HG02943 (cell line): ENCODE results near the gene CDC42BPG.

Experiments used
- ATAC-seq: cut with Tn5 transposase; IDR thresholded peaks from one replicate; pipeline ENCODE4 v1.9.1; 2021; ENCODE audit warnings: mild to moderate bottlenecking, low read depth, moderate library complexity; ENCODE audit not compliant: unreplicated experiment

CDC42BPG gene

GRCh38 chr11:64879244-64879900, 34.9 kb upstream of the CDC42BPG start:
- ATAC-seq = no peak

GRCh38 chr11:64878494-64879243, 34.2 kb upstream of the CDC42BPG start, which contains the start of gene EHD1:
Gene EHD1, minus strand, starts transcription at chr11:64878621. Its CDS starts 157 bp downstream, at chr11:64878464.
- peak; percentile 66 for ATAC-seq

GRCh38 chr11:64878223-64878493, 33.7 kb upstream of the CDC42BPG start:
- ATAC-seq = no peak

- ATAC-seq = no peak
Measured at GRCh38 chr11:64877390-64878222, 33.2 kb upstream of the CDC42BPG start.

- no peak for ATAC-seq
Measured at GRCh38 chr11:64876835-64877341, 32.4 kb upstream of the CDC42BPG start.

DNA sequence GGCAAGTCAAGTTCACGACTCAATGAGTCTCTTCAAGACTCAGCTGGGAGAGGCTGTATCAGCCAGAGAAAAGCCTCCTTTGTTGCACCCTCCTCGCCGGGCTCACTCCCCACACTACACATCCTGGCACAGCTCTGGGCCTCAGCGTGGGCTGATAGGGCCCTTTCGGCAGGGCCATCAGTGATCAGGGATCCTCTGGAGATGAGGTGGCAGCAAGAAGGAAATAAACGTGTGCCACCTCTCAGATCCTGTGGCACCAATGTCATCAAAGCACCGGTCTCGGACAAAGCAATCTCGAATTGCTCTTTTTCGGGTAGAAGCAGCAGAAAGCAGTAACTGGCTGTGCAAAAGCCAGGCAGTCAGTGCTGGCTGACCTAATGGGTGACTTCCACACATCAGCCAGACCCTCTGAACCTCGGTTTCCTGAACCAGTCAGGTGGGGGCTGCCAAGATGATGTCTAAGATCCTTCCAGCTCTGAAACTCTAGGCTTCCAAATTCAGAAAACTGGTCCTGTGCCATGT, 31.8 kb upstream of the CDC42BPG start:
- no peak for ATAC-seq

DNA sequence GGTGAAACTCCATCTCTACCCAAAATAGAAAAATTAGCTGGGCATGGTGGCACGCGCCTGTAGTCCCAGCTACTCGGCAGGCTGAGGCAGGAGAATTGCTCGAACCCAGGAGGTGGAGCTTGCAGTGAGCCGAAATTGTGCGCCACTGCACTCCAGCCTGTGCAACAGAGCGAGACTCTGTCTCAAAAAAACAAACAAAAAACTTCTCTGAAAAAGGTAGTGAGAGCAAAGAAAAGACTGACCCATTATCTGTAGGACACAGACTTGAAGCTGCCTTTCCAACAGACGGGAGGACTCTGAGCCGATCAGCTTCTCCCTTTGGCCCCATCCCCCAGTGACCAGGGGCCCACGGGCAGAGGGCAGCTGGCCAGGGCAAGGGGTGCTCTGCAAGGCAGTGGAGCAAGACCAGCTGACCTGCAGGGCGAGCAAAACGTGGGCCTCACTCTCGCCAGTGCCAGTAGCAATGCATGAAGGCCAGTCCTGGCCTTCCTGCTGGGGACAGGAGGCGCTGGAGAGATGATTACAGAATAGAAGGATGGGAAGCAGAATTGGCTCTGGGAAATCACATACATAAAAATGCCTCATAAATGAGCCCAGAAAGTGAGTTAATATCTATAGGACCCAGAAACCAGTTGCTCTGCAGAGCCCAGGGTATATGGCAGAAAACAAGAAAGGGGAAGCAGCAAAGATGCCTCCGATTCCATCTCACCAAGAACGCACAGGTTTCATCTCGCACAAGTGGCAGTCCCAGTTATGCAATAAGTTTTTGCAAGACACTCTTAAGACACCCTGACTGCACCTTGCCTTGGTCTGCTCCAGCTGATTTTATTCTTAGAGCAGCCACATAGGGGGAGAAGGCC, 31.1 kb upstream of the CDC42BPG start:
- ATAC-seq = no peak

DNA sequence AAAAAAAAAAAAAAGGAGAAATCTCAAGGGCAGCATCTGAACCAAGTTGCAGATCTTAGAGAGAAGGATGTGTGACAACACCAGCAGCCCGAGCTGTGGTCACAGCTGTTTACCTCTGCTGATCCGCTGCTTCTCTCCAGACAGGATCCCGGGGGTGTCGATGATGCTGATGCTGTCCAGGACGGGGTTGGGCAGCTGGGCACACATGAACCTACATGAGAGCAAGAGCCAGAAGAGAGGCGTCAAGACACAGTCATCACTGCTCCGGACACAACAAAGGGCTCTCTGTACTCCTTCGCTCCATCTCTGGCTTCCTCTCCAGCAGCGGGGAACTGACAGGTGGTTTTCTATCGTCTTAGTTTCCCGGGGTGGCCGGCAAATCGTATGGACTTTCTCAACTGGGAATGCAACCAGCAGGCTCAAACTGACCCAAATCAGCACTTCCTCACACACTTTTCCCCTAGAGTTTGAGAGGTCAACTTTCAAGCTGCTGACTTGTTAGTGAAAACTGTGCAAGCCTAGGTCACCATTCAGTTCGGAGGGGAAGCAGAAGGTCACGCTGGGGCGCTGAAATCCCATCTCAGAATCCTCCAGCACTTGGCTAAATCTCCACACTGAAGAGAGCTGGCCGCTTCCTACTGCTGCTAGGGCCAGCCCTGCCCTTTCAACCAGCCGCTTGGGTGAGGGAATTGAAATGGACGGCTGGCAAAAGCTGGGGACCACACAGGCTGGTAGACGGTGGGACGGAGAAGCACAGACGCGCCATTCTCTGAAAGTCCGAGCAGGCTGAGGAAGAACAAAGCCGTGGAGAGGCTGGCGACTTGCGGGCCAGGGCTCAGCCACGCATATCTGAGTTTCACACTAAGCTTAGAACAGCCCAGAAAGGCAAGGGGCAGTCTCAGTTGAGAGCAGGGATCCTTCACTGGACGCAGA, 30.1 kb upstream of the CDC42BPG start:
- no peak for ATAC-seq

DNA sequence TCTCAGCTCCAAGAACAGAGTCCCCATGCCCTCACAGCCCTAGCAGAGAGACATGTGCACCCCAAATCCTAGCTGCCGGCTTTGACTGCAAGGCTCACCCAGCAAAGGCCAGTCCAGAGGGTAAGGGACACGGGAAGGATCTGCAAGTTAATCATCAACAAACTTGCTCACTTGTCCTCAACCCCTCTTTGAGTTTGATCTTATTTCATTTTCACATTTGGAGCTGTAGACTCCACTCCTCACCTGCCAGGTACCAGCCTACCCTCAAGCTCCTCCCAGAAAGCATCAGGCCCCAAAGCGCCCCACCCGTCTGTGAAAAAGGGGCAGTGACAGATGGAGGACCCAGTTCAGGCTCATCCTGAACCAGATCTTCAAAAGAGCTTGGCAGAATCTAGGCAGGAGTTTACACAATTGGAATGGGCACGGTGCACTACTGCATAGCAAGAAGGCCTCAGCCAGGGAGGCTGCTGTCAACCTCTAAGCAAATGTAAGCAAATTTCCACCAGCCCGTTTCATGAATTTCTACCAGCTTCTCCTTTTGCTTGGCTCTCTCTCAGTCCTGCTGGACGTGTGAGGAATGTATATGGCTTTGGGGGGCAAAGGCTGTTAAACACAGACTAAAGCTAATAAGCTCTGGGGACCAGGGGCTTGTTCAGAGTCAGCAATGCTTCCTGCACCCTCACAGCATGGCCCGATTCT, 28.5 kb upstream of the CDC42BPG start:
- ATAC-seq = no peak

- no peak for ATAC-seq
Measured at GRCh38 chr11:64871492-64871891, 27.0 kb upstream of the CDC42BPG start.

DNA sequence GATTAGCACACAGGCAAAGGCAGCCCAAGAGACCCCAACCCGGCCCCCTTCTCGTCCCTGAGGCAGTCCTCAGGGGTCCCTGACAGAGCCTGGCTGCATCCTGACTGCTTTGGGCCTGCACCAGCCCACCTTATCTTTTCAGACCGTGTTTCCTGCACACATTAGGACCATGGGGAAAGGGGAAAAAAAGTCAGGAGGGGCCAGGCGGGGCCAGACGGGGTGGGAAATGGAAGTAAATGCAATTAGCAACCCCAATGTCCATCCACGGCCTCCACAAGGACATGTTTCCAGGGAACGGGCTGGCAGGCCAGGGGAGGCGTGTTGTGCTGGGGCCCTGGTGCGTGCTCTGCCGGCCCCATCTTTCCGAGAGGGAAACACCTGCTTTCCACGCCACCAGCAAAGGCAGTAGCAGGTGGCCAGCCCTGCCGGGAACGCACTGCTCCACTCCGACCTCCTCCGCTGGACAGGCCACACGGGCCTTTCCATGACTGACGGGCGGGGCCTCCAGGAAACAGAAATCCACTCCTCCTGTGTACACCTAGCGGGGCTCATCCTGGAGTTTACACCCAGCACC, 26.5 kb upstream of the CDC42BPG start:
- ATAC-seq = no peak

- ATAC-seq = no peak
Measured at GRCh38 chr11:64870176-64870892, 25.9 kb upstream of the CDC42BPG start.

DNA sequence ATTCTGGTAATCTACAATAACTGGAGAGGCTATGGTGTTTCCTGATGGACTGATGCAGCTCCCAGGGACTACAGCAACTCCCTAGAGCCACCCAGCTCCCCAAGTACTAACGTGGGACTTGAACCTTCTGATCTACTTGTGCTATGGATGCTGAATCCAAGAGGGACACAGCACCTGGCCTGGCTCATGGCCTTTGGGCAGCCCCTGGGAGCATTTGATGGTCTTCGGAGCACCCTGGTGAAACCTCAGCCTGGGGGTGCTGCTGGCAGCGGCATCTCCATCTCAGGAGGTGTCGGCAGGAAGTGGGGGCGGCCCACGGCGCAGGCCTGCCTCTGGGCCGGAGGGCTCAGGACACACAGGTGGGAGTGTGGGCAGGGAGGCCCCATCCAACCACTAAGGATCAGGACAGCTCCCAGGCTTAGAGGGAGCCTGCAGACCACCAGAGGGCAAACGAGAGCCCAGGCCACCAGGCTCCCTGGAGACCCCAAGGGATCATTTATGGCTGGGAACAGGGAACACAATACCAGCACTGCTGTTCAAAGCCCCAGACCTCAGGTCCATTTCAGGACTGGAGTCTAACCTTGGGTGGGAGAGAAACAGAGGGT, 25.2 kb upstream of the CDC42BPG start:
- no peak for ATAC-seq

- ATAC-seq = no peak
Measured at GRCh38 chr11:64868904-64869570, 24.6 kb upstream of the CDC42BPG start.

DNA sequence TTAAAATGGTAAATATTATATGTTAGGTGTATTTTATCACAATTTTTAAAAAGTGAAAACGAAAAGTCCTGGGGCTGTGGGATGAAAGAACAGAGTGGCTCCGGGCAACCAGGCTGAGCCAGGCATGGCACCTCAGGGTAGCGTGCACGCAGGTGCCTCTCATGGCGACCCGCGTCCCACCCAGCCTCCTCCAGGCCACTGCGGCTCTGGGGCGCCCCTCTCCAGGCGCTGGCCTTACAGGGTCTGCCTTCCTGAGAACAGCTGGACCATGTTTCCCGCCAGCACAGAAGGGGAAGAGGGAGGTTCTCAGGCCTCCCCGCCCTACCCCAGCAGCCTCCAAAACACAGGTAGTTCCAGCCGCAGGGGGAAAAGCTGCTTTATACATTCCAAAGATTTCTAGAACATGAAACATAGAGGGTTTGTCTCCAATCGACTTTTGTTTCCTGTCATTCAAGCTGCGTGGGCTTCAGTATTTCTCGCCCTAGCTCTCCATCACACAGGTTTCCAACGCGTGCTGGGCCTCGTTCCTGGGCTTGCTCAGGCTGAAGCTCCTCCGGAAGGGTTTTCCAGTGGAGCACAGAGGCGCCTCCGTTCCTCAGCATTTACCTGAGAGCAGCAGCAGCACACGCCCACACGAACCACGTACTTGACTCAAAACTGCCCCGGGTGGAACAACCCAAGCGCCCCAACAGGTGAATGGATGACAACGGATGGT, 23.5 kb upstream of the CDC42BPG start:
- ATAC-seq = no peak

GRCh38 chr11:64866173-64866491, 21.7 kb upstream of the CDC42BPG start:
- ATAC-seq = no peak
